Peyer's patch (tissue), 4 donors: ENCODE results near the gene B3GALNT1.

Source experiments
- CTCF ChIP-seq, 6 experiments: fragments of 450-650 bp in 4 of 6; fragments of 200-600 bp in 2 of 6; sonication (generic) in 1 of 6; IDR thresholded peaks; one replicate each; pipeline ENCODE4 v1.5.1; 2017 to 2019; ENCODE audit warnings: antibody characterized with exemption in 6 of 6, mild to moderate bottlenecking in 3 of 6, moderate library complexity in 1 of 6
- POLR2A ChIP-seq, 2 donors: fragments of 450-650 bp; IDR thresholded peaks; one replicate each; pipeline ENCODE4 v1.5.1; 2017; ENCODE audit warnings: antibody characterized with exemption in 2 of 2, mild to moderate bottlenecking in 2 of 2, moderate library complexity in 2 of 2

GRCh38 chr3:161050935-161051334, 54.2 kb downstream of the B3GALNT1 start:
- TF ChIP-seq CTCF (IDR thresholded peaks at IDR 0.05) (no peak), POLR2A (IDR thresholded peaks at IDR 0.05) (no peak)
